Measurements from ENCODE around the gene PCBD1.

PCBD1 gene

GRCh38 chr10:70887804-70888800, at the start of gene PCBD1:
Gene PCBD1, minus strand, starts transcription at chr10:70888565. Its CDS starts 32 bp downstream, at chr10:70888533.
- no peaks in the 10 kb centered on the region for H3K79me2 ChIP-seq (ENCODE audit: insufficient read depth, low read length)
- no peaks in the 10 kb centered on the region for H3K27me3 ChIP-seq (ENCODE audit: insufficient read depth, low read length, poor library complexity)
- ATAC-seq (ENCODE audit: insufficient read depth, low read depth) (peak; percentile 91), DNase-seq (peak; percentile 84)
- H3K9ac ChIP-seq (ENCODE audit: low read depth, low read length): peak within 1 kb of the TSS; percentile 88
- TF ChIP-seq, protein P1, sequence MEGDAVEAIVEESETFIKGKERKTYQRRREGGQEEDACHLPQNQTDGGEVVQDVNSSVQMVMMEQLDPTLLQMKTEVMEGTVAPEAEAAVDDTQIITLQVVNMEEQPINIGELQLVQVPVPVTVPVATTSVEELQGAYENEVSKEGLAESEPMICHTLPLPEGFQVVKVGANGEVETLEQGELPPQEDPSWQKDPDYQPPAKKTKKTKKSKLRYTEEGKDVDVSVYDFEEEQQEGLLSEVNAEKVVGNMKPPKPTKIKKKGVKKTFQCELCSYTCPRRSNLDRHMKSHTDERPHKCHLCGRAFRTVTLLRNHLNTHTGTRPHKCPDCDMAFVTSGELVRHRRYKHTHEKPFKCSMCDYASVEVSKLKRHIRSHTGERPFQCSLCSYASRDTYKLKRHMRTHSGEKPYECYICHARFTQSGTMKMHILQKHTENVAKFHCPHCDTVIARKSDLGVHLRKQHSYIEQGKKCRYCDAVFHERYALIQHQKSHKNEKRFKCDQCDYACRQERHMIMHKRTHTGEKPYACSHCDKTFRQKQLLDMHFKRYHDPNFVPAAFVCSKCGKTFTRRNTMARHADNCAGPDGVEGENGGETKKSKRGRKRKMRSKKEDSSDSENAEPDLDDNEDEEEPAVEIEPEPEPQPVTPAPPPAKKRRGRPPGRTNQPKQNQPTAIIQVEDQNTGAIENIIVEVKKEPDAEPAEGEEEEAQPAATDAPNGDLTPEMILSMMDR (IDR thresholded peaks at IDR 0.05; ENCODE audit: borderline replicate concordance, extremely low read depth, low read length, poor library complexity, severe bottlenecking): no peak
- no peak for TF ChIP-seq EZH2 (IDR thresholded peaks at IDR 0.05; ENCODE audit: borderline replicate concordance, low read depth, low read length, severe bottlenecking)
- peak within 1 kb of the TSS; percentile 44 to 74; a peak in 3 of 4 replicates for H3K4me3 ChIP-seq (ENCODE audit: low read depth in 1 of 2, low read length in 2 of 2)
- peak within 1 kb of the TSS; percentile 98 for H2AFZ ChIP-seq (ENCODE audit: low read depth, low read length)
- H4K20me1 ChIP-seq (ENCODE audit: insufficient read depth, low read length): no peaks in the 10 kb centered on the region
- H3K4me1 ChIP-seq (ENCODE audit: insufficient read depth, low read length): peaks cover 19% of the 10 kb centered on the region
- H3K4me2 ChIP-seq (ENCODE audit: insufficient read depth, low read length): peak within 1 kb of the TSS; percentile 92
- no peaks in the 10 kb centered on the region for H3K9me3 ChIP-seq (ENCODE audit: insufficient read depth, low read length, severe bottlenecking)
- H3K36me3 ChIP-seq (ENCODE audit: insufficient read depth, low read length): peaks cover 6% of the 10 kb centered on the region; the same call in 1 of the 2 replicates
- peak within 1 kb of the TSS; percentile 69 for H3K27ac ChIP-seq (ENCODE audit: low read length)

DNA sequence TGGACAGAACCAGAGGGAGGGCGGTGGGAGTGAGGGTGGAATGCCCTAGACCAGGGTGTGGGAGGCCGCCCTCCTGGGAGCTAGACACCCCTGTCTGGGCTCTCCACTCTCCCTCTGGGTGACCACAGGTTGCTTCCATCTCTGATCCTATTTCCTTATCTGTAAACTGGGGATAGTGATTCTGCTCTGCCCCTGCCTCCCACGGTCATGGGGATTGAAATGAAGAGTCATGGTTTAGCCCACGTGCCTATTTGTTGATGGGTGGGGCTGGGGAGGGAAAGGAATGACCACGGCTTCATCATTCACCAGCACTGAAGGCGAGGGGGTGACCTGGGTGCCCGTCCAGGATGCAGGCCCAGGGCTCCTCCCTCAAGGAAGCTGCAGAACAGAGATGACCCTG, 49.3 kb upstream of the PCBD1 start:
- Histone ChIP-seq H4K20me1 (ENCODE audit: insufficient read depth, low read length) (0 out of 2 replicates have a peak, but pooled peaks cover 9% of the 10 kb centered on the region), H2AFZ (ENCODE audit: low read depth, low read length) (no peak overlapping the region), H3K27me3 (ENCODE audit: insufficient read depth, low read length, poor library complexity) (peaks cover 7% of the 10 kb centered on the region), H3K4me3 (ENCODE audit: low read depth in 1 of 2, low read length in 2 of 2) (no peak overlapping the region), H3K9me3 (ENCODE audit: insufficient read depth, low read length, severe bottlenecking) (no peaks in the 10 kb centered on the region), H3K79me2 (ENCODE audit: insufficient read depth, low read length) (no peaks in the 10 kb centered on the region), H3K9ac (ENCODE audit: low read depth, low read length) (no peak overlapping the region), H3K27ac (ENCODE audit: low read length) (no peak overlapping the region), H3K4me1 (ENCODE audit: insufficient read depth, low read length) (no peaks in the 10 kb centered on the region), H3K36me3 (ENCODE audit: insufficient read depth, low read length) (no peaks in the 10 kb centered on the region), H3K4me2 (ENCODE audit: insufficient read depth, low read length) (no peak overlapping the region)
- no peak for TF ChIP-seq EZH2 (IDR thresholded peaks at IDR 0.05; ENCODE audit: borderline replicate concordance, low read depth, low read length, severe bottlenecking)
- TF ChIP-seq, protein P1 (IDR thresholded peaks at IDR 0.05; ENCODE audit: borderline replicate concordance, extremely low read depth, low read length, poor library complexity, severe bottlenecking): no peak
- ATAC-seq (ENCODE audit: insufficient read depth, low read depth): no peak
- DNase-seq: no peak

- no peak overlapping the region for H3K4me3 ChIP-seq (ENCODE audit: low read depth in 1 of 2, low read length in 2 of 2)
- ATAC-seq (ENCODE audit: insufficient read depth, low read depth) (no peak), DNase-seq (no peak)
- H3K27me3 ChIP-seq (ENCODE audit: insufficient read depth, low read length, poor library complexity): peaks cover 12% of the 10 kb centered on the region
- H4K20me1 ChIP-seq (ENCODE audit: insufficient read depth, low read length): 0 out of 2 replicates have a peak, but pooled peaks cover 9% of the 10 kb centered on the region
- H3K9ac ChIP-seq (ENCODE audit: low read depth, low read length): no peak overlapping the region
- no peak for TF ChIP-seq EZH2 (IDR thresholded peaks at IDR 0.05; ENCODE audit: borderline replicate concordance, low read depth, low read length, severe bottlenecking)
- TF ChIP-seq, protein P1 (IDR thresholded peaks at IDR 0.05; ENCODE audit: borderline replicate concordance, extremely low read depth, low read length, poor library complexity, severe bottlenecking): no peak
- no peaks in the 10 kb centered on the region for H3K79me2 ChIP-seq (ENCODE audit: insufficient read depth, low read length)
- no peak overlapping the region for H2AFZ ChIP-seq (ENCODE audit: low read depth, low read length)
- no peak overlapping the region for H3K4me2 ChIP-seq (ENCODE audit: insufficient read depth, low read length)
- H3K9me3 ChIP-seq (ENCODE audit: insufficient read depth, low read length, severe bottlenecking): no peaks in the 10 kb centered on the region
- no peaks in the 10 kb centered on the region for H3K4me1 ChIP-seq (ENCODE audit: insufficient read depth, low read length)
- no peak overlapping the region for H3K27ac ChIP-seq (ENCODE audit: low read length)
- H3K36me3 ChIP-seq (ENCODE audit: insufficient read depth, low read length): no peaks in the 10 kb centered on the region
Observed at GRCh38 chr10:70936111-70936510, 47.7 kb upstream of the PCBD1 start.

All from DND-41 (cell line).